EL (cell line): ENCODE data around the gene NCKAP5.

ENCODE experiments used
- DNase-seq: peaks from one replicate; pipeline ENCODE4 v3.0.0-alpha.2; 2016

The NCKAP5 gene

DNA sequence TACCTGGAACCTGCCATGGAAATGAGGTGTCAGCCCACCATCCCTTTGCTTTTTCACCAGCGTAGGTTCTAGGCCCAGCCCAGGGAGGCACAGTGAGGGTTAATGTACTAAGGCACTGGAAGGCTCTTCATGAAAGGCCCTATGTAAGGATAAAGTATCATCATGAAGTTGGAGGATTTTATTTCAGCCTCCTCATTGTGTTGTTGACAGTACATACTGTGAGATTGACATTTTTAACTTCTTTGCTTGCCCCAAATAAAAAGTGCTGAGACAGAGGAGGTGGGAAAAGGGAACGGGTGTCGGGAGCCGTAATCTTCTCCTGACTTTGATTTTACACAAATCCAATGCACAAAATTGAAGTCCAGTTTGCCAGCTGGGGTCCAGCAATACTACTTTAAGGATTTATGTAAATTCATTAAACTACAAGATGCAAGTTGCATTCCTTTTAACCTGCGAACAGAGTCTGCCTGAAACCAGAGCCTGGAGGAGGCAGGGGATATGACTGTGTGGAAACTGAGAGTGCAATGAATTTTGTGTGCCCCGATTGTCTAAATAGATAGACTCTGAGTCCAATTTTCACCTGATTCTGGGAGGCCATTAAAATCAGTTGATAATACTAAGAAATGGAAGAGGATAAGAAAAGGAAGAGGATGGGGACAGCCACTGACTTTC lies 5.4 kb upstream of the NCKAP5 start:
- DNase-seq = no peak

DNA sequence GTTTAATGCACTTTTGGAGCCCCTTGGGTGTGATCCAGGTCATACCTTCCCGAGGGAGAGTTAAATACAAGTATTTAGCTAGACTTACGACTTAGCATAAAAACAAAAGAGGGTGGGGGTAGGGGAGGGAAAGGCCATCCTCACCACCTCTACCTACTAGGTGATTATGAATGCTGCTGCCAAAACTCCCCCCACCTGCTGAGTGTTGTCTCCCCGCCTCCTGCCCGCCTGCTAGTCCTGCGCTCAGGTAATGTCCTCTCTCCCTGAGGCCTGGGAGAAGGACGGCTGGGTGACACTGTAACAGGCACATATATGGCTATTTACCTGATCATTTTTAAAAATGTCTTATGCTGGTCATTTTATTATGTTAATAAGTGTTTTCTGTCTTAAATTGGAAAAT lies 3.0 kb upstream of the NCKAP5 start:
- no peak for DNase-seq

DNA sequence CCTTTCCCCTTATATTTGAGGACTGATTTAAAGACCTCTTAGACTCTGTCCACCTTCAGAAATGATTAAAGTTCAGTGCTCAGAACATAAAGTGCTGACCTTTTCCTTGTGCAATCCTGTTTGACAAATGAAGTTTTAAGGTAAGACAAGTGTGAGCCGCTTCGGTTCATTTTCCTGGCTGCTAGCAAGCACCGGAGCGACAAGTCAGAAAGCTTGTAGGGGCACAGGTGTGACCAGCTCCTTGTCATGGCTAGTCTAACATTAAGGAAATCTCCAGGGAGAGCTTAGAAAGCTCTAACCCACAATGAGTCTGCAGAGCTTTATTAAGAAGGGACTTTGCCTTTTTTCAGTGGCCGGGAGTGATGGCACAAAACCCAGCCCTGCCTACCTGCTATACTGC lies 2.3 kb upstream of the NCKAP5 start:
- DNase-seq = no peak

DNA sequence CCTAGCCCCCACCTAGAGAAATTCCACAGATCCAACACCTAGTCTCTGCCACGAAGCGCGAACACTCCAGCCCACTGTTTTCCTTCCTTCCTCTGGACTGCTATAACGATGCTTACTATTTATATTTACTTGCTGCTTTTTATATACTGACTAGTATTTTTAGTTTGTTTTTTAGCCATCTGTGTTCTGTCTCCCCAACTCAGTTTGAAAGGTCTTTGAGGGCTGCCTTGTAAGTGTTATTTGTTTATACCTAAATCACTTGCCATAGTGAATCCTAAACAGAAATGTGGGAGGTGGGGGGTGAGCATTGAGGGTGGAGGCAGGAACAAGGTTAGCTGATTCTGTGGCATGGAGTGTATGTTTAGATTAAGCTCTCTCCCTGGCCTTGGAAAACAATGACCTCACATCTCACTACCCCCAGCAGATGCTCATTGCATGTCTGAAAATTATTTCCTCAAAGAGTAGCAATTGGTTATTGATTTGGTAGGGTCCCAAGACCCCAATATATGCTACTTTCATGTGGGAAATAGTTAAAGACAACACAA lies 1.1 kb upstream of the NCKAP5 start:
- DNase-seq = no peak

DNA sequence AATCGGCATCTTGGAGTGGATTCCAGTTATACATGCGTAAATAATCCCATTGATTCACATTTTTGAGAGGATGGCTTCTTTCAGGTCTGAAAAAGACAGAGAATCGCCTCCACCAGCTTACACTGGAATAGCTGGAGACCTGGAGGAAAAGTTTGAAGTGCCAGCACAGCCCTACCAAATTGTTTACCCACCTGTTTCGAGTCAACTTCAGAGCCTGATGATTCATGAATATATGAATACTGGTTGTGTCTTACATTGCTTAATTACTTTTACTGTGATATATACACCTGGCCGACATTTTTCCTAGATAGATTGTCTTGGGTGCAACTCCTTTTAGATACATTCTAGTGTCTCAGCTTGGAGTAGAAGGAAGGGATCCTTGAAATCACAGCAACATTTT lies 335 bp upstream of the NCKAP5 start:
- no peak for DNase-seq

DNA sequence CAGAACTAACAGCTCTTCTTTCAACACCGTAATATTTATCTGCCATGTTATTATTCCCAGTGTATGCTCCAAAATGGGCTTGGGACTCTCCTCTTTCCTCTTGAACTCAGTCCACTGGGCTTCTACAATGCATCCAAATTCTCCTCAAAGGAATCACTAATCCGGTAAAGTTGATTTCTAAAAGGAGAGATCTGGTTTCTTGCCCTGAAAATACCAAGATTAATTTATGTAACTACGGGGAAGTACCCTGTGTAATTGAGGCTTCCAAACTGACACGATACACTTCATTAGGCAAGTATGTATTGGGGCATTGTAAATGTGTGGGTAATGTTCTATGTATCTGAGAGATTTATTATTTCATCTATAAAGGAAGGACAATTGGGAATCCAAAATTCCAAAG lies 5.7 kb downstream of the NCKAP5 start:
- no peak for DNase-seq

DNA sequence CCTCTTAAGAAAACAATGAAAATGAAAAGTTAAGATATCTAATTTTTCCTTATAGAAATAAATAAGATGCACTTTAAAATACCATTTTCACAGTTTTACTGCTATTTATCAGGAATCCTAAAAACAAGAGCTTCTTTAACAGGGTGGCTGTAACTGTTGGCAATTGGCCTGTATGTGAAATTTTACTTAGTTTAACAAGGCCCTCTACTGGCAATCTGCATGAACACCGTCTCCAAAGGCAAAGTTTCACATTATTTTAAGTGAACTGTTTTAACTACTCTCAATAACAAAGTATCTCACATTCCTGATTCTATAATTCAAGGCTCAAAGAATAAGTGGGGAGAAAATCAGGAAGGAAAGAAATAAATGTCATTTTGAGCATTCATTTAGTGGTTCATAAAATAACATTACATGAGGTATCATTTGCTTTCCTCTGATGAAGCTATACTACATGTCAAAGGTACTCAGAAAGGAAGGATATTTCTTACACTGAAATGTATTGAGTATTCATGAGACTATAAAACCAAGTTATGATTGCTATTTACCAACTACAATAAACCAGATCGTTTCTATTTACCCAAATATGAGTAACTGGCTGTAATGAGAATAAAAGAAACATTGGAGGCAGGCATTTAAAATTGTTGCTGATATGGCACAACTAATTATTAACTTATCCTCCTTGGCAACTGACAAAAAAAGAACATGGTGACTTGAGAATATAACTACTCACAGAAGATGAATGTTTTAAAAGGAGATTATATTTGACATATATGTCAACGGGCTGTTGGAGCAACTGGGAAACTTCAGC lies 7.0 kb downstream of the NCKAP5 start:
- DNase-seq = peak; percentile 72

DNA sequence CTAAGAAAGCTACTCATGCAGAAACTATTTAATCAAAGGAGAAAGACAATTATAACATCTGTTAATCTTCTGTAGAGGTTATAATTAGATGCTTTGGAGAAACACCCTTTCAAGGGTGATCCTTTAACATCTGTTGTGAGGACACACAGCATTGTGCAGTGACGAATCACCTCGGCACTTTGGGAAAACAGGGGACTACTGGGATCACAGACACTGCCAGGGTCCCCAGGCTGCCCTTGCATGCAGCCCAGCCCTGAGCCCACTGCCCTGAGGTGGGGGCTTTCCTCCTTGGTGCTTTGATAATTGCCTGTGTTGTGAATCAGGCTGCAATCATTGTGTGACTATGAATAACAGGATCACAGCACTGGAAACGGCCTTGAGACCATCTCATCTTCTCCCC lies 10.6 kb downstream of the NCKAP5 start:
- peak; percentile 34 for DNase-seq

DNA sequence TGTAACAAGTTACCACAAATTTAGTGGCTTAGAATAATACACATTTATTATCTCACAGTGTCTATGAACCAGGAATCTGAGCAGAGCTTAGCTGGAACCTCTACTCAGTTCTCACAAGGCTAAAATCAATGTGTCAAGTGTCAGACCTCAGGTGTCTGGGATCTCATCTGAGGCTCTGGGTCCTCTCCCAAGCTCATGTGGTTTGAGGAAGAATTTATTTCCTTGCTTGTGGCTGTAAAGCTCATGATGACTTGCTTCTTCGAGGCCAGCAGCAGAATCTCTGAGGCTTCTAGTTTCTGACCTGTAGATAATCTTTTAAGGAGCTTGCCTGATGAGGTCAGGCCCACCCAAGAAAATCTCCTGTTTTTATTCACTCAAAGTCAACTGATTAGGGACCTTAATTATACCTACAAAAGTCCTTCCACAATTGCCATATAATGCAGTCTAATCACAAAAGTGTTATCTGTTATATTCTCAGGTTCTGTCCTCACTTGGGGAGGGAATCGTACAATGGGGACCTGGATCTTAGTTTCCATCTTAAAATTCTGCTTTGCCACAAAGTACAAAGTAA lies 14.3 kb downstream of the NCKAP5 start:
- no peak for DNase-seq

DNA sequence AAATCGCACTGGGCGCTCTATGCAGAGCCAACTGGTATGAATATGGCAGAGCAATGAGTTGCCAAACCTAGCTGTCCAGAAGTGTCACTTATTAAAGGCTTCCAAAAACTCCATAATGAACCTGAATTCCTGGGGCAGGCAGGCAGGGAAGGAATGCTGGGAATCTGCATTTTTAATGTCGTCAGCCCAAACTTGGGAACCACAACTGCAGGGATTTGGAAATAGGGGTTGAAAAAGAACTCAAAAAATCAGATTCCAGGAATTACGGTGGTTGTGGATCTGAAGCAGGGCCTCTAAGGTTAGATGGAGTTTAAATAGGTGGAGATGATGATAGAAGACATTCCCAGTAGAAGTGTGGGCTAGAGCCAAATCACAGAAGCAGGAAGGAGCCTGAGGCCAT lies 15.0 kb downstream of the NCKAP5 start:
- no peak for DNase-seq

DNA sequence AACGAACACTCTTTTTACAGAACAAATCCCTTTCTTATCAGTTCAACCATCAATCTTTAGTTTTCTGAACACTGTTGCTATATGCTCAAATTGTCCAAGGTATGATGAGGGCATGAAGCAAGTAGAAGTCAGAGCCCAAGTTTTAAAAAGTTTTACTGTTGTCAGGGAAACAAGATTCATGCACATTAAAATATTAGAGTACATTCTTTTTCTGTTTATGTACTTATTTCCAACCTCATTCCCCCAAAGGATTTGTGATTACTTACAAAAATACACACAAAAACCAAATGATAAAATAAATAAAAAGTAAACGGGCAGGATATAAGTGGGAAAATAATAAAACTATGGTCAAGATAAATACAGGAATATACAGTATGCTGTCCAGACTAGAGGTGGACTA lies 15.4 kb downstream of the NCKAP5 start:
- DNase-seq = no peak

DNA sequence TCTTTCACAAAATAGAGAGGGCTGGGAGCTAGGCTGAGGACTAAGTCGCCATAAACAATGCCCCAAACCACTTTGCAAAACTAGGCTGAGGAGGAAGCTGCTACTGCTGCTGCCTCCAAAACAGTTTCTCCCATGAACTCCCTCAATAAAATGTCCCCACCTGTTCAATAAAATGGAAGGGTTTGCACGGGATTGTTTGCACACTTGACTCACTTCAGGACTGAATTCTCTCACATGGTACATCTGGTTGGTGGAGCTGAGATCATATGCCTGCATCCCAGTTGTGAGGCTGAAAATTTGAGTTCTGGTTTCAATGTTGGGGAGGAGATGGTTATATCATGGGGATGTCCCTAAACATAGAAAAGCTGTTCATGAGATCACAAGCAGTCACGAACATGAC lies 26.5 kb downstream of the NCKAP5 start:
- DNase-seq = no peak

DNA sequence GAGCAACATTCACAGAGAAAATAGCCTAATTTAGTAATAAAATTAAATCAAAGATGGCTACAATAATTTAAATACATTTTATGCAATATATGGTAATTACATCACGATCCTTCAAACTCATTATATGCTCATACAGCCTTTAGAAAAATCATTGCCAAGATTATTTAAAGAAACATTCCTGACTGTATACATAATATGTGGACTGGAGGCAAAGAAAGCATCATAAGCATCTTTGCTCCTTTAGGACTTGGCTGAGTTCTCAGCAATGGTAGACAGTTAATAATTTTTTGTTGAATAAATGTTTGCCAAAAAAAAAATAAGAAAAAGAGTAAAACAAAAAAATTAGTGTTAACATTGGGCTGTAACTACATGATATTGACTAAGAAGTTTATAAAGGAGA lies 26.9 kb downstream of the NCKAP5 start:
- no peak for DNase-seq

DNA sequence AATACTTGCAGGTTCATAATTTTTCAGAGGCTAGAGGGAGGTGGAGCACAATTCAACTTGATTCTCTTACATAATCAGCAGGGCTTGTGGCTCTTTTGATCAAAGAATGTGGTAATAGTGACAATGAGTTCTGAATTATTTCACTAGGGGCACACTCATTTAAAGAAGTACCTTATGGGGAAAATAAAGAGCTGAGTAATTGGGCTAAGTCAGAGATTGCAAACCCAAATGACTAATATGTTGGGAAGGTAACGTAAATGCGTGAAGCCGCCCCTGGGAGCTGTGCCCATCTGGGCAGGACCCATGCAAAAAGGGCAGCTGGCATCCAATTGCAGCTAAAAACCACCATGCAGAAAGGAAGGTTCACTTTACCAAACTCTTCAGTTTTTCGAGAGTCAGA lies 35.3 kb downstream of the NCKAP5 start:
- DNase-seq = peak; percentile 71

DNA sequence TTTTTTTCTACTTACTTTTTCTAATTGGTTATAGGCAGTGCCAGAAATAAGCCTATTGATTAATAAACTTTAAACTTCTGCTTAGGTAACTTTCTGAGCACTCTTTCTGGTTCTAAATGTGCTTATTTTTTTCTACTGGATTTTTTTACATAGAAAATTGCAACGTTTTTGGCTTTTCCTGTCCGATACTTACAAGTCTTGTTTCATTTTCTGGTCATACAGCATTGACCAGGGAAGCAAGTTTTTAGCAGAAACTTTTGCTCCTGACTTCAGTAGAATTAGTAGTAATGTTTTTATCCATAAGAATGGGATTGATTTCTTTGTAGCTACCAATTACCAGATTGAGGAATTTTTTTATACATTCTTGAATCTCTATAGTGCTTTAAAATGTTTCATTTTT lies 36.9 kb downstream of the NCKAP5 start:
- DNase-seq = no peak

DNA sequence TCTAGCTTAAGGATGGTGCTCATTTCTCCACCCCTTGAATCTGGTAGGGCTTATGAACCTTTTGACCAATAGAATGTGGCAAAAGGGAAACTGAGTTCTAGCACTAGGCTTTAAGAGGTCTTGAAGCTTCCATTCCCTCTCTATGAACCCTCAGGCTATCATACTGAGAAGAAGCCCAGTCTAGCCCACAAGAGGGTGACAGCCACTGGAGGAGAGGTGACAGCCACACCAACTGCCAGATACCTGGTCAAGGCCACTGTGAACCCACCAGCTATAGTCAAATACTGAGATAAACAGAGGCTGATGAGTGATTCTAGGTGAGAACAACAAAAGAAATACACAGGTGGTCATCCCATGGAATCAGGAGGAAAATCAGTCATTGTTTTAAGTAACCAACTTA lies 37.6 kb downstream of the NCKAP5 start:
- DNase-seq = no peak

DNA sequence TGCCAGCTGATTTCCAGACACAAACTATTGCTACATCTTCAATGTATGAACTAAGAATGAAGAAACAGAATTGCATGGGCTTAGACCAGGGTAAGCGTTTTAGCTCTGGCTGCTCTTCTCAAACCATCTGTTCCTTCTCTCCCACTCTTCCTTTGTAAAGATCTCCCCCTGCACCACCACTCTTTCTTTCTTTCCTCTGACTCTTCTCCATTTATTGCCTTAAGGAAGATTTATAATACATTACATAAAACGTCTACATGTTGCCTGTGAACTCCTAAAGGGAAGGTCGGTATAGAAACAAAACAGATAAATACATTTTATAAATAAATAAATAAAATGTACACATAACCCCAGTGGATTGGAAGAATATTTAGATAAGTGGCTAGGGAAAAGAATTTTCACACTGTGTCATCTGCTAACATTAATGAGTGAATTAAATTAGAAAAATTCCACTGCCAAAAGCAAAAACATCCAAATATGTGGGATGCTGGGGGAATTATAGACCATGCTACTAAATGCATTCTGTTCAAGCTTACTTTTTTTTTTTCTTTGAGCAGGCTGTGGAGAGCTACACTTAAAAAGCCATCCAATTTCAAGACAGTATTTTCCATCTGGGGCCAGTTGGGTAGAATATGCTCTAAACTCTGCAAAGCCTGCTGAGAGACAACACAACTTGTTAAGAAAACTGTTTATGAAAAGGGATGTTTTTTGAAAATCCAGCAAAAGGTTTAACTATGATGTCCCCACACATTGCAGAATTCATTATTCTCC lies 41.5 kb downstream of the NCKAP5 start:
- no peak for DNase-seq

DNA sequence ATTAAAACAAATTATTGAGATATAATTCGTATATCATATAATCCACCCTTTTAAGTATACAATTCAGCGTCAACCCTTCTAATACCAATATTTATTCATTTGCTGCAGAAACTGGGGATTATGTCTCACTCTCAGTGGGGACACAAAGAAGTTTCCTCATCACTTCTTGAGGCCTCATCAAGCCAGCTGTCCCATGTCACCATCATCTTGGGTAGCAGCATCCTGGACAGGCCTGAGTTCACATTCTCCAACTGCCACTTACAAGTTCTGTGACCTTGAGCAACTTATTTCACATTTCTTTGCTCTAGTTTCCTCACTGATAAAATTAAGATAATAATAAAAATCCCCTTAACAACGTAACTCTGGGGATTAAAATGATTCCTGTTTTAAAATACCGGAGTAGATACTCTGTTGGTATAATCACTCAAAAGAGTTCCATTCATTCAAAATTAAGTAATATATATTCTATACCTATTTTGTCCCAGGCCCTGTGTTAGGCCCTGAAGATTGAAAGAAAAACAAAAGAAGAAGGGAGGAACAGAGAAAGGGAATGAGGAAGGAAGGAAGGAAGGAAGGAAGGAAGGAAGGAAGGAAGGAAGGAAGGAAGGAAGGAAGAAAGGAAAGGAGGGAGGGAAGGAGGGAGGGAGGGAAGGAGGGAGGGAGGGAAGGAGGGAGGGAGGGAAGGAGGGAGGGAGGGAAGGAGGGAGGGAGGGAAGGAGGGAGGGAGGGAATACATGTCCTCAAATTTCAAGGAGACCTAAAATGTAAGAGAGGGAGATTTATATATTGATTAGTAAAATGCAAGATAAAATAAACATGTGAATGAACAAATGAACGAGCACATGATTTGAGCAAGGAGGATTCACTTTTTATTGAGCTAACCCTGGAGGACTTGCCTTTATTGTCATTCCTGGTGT lies 42.4 kb downstream of the NCKAP5 start:
- no peak for DNase-seq

DNA sequence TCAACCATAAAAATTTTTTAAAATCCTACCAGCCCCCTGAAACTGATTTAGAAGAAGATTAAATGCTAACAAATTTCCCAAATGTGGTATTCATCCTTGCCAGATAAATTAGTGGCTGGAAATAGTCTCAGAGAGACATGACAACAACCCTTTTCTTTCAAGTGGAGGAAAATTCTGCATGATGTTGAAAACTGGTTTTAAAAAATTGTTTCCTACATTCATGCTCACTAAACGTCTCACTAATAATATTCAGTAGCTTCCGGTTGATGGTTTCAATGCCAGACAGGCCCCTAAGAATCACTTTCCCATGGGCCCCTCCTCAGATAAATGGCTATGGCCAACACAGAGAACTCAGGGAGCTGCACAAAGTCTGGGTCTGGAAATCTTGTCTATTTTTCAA lies 43.2 kb downstream of the NCKAP5 start:
- DNase-seq = no peak

DNA sequence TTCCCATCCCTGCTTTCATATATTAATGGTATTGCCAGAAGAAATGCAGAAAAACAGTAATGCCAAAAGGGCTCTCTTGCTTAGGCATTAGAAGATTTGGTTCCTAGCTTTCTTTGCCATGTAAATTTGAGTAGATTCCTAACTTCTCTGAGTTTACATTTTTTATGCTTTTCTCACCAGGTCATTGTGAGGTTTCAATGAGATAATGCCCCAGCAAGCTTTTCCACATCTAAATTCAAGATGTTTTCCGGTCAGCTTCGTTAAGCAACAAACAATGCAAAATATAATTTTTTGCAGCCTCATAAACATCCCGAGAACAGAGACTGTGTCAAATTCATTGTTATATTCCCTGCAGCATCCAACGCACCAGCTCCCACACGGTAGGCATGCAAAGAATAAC lies 44.9 kb downstream of the NCKAP5 start:
- no peak for DNase-seq

DNA sequence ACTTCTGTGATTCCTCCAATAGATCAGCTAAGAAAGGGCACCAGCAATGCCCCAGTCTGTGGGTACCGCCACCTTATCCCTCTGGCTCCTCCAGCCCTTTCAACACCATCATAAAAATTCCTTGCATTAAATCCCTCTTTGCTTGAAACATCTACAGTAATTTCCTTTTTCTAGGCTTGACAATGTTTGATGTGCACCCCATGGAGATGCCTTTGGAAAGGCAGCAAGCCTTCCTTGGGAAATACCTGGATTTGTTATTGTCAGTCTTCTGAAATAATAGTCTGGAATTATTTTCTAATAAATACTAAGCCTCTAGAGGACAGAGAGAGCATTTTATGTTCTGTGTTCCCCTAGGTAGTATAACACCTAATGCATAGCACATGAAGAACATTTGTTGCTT lies 46.1 kb downstream of the NCKAP5 start:
- DNase-seq = no peak

DNA sequence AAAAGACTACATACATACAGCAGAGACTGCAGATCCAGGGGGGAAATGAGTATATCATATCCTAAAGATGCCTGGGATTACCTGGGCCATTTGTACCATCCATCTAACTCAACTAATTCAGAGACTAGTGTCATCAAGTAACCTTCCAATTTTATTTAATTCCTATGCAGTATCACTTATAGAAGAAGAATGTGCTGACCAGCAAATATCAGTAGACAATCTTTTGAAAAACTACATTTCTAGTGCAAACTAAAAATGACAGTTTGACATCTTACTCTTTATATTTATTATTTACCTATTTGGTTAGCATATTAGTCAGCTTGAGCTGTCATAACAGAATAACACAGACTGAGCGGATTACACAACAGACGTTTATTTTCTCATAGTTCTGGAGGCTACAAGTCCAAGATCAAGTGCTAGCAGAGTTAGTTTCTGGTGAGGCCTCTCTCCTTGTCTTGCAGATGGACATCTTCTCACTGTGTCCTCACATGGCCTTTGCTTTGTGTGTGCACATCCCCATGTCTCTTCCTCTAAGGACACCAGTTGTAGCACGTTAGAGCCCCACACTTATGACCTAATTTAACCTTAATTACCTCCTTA lies 47.0 kb downstream of the NCKAP5 start:
- DNase-seq = no peak
